ENCODE measurements around the gene MALT1.

The MALT1 gene

DNA sequence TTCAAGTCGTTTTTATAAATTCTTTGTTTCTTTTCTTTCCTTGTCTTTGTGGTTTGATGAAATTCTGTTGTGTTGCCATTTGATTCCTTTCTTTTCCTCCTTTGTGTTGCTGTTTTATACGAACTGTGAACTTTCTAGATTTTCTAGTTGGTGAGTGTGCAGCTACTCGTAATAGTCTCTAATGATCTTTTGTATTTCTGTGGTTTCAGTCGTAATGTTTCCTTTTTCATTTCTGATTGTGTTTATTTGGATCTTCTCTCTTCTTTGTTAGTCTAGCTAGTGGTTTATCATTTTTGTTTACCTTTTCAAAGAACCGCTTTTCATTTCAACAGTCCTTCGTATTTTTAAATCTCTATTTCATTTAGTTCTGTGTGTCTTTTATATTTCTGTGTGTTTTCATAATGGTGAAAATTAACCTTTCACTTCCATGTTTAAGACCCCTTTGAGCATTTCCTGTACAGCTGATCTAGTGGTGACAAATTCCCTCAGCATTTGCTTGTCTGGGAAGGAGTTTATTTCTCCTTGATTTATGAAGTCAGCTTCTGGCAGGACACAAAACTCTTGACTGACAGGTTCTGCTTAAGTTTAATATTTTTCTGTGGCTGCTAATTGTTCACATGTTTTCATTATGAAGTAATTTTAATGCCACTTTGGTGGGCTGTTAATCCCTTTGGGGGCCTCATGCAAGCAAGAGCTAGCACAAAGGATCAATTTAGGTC is 16.2 kb upstream of the MALT1 start:
- DNase-seq = no peak

DNA sequence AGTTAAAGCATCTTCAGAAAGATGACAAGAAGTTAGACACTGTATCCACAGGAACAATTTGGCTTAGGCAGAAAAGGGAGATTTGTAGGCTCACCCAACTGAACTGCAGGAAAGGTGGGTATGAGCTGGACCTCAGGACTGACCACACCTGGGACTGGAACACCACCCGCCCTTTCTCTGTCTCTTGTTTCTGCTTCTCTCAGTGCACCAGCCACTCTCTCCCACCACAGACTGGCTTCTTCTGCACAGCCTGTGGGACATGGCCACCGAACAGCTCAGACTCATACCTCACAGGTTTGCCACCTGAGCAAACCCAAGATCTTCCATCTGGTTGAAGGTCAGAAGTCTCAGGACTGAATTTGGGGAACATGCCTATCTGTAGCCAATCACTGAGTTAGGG is 14.2 kb upstream of the MALT1 start:
- DNase-seq = no peak

DNA sequence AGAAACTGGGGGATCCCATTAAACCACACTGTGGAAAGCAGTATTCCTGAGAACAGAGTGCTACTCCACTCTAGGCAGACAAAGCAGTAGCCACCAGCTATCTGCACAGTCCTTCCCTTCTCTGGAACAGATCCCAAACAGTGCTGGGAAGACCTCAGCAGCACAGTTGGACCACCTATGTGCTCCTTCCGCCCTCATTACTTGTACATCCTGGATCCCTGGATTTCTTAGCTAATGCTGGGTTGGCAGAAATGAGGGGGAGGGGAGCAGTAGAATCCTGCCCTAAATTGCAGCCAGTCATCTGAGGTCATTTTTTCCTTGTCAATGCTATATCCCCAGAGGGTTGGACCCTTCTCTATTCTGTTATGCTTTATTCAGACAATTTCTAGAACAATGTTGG is 13.8 kb upstream of the MALT1 start:
- DNase-seq = no peak

DNA sequence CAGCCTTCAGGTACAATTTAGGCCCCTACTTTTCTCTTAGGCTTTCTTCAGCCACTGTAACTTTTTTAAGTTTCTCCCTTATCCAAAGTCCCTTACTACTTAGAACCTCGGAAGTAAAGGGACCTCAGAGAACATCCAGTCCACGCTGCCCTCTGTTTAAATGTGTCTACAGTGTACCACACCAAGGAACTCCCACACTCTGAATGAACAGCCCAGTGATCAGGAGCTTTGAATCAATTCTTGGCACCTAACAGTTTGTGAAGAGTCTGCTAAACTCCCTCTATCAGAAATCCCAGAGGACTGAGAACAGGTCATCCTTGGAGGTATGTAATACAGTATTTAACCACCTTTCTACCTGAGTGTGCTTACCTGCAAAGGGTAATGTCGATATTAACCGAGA is 11.6 kb upstream of the MALT1 start:
- no peak for DNase-seq

DNA sequence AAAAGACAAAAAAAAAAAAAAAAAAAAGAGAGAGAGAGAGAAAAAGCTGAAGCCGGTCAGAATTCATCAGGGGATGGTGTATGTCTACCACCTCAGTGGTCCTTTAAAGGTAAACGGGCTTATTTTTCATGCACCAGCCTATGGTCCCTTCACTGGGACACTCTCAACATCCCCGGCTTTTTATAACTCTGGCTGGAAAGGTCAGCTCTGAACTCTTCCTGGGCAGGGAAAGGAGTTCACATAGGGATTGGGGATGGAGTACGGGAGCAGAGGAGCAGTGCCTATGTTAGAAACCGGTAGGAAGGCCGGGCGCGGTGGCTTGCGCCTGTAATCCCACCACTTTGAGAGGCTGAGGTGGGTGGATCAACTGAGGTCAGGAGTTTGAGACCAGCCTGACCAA is 10.3 kb upstream of the MALT1 start:
- DNase-seq = no peak

DNA sequence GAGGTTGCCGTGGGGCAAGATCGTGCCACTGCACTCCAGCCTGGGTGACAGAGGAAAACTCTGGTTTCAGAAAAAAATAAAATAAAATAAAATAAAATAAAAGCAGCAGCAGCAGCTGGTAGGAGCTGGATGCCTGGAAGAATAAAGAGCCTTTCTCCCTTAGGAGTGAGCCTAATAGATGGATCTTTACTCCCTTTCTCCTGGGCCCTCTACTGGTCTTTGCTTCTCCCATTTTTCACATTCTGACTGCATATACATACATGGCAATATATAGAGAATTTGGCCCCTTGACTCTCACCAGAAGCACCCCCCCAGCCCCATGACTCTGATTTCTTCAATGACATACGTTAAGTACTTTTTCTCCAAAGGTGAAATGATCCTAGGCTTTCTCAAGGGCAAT is 9.8 kb upstream of the MALT1 start:
- DNase-seq = no peak

DNA sequence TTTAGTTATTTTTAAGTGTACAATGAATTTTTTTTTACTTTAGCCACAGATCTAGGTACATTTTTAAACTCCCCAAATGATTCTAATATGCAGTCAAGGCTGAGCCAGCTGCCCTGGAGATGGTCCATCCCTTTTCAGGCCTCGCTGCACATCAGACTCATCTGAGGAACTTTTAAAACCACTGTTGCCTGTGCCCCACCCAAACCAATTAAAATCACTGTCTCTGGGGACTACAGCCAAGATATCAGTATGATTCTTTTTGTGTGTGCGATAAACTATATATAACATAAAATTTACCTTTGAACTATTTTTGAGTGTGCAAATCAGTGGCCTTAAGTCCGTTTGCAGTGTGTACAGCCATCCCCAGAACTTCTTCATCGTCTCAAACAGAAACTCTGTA is 9.1 kb upstream of the MALT1 start:
- no peak for DNase-seq

DNA sequence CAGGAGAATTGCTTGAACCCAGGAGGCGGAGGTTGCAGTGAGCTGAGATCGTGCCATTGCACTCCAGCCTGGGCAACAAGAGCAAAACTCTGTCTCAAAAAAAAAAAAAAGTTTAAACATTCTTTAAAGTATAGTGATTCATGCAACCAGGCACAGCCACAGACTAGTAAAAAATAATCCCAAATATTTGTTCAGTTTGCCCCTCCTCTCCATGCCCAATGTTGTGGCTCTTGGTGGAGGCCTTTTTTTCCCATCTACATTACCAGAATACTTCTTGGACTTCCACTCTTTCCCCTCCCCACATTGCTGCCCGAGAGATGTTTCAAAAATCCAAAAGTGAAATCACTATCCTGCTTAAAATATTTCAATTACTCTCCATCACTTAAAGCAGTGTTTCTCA is 5.1 kb upstream of the MALT1 start:
- no peak for DNase-seq

DNA sequence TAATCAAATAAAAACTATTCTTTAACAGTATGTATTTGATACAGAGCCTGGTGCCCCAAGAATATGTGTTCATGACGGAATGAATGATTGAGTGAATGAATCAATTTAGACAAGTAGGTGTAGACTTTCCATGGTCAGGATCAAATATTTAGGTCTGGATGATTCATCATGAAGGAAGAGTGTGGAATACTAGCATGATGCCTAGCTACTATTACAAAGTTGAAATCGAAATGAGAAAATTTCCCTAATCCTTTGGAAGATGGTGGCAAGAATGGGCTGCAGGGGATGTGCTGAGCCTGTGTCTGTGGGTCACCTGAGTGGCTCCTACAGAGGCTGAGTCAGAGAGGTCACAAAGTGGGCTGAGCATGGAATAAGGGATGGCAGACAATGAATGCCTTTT is 3.1 kb upstream of the MALT1 start:
- DNase-seq = no peak

DNA sequence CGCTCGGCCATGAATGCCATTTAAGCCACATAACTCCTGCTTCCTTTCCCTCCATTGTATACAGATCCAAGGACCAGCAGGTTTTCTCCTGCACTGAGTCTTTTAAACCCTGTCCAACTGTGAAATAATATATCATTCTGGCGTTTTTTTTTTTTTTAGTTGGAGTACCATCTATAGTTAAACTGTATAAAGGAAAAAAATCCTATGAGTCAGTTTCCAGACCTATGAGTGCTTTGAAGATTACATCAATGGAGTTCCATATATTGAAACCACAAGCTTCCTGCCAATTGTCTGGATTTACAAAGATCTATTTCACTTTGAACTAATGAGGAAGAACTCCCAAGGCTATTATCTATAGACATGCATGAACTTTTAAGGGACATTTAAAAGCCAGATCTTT is 2.4 kb upstream of the MALT1 start:
- DNase-seq = no peak

DNA sequence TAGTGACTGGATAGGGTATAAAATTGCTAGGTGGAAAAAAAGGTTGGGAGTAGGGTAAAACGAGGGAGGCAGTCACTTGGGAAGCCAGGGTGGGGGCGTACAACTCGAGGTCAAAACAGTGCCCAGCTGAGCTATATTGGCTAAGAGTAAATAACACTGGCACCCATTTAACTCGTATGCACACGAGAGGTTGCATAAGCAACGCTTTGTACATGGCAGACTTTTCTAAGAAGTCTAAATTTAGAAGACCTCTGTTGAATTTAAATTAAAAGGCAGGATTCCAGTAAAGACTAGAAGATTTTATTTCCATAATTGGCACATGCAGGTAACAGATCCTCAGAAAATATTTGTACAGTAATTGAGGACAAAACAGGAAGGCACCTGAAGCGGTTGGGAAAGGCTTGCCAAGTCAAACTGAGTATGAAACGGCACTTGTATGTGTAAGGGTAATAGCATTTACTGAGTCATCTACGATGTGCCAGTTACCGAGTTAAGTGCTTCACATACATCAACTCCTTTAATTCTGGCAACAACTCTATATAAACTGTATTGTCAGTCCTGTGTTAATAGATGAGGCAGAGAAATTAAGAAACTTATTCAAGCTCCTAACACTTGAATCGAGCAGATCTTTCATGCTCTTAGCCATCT is 1.4 kb upstream of the MALT1 start:
- DNase-seq = no peak

DNA sequence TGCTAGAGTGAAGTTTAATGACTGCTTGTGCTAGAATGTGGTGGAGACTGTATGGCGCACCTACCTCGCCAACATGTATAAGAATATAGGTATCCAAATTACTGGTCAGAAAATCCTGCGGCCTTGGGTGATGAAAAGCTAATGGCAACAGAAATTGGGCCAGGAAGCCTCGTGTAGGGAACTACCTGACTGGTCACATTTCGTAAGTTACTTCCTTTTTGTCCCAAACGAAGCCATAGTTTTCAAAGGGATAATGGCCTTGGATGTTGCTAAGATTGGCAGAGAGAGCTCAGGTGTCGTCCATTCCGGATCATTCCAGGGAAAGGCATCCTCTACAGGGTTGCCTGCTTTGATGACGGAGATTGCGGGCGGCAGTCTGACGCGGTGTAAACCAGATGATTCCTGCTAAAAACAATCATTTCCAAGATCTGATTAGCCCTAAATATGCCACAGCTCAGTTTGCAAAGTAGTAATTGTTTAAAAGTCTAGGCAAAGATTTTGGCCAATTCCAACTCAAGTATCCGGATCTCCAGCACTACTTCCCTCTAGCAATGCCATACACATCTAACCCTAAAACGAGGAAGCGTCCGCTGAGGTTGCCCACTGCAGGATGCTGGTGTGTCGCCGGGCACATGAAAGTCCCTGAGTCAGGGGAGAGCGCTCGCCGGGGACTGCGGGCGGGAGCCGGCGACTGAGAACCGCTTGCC is 708 bp upstream of the MALT1 start:
- DNase-seq = no peak

DNA sequence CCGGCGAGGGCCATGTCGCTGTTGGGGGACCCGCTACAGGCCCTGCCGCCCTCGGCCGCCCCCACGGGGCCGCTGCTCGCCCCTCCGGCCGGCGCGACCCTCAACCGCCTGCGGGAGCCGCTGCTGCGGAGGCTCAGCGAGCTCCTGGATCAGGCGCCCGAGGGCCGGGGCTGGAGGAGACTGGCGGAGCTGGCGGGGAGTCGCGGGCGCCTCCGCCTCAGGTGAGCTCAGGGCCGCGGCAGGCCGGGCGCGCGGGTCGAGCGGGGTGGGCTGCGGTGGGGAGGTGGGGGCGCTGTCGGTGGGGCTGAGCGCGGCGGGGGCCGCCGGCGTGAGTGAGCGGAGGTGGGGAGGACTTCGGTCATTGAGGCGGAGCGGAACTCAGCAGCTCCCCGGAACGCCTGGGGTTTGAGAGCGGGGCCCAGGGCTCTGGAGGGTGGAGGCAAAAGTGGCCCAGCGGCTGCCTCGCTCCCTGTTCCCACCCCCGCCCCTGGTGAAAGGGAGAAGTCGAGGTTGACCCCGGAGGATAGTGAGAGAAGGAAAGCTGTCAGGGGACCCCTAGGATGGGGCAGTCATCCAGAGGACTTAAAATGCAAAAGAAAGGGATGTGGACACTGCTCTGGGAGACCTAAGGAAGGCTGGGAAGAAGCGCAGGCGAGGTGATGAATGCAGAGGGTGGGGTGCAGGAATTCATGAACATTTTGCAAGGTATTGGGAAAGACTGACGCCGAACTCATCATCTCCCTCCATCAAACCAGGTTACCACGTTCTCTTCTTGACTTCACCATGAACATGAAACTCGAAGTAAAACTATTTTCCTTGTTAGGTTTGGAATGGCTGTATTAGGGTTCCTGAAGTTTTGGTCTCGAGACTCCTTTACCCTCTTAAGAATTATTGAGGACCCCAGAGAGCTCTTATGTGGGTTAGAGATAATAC is 633 bp downstream of the MALT1 start:
- peak in 1 of 2 donors; percentile 37 for DNase-seq

DNA sequence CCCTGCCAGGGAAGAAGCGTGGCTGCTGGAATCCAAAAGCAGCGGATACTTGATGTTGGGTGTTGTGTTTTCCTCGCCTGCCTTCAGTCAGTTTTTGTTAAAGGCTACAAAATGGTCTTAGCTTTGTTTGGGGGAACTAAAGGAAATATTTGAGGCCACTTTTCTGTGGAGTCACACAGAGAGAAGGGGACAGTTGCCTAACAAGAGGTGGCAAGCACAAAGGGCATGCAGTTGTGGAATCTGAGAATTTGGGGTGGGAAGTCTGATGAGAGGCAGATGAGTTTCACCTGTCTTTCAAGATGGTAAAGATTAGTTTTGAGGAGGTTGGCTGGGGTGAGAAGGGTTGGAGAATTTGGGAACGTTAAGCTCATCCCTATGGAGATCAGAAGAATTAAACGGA is 2.9 kb downstream of the MALT1 start:
- DNase-seq = no peak

DNA sequence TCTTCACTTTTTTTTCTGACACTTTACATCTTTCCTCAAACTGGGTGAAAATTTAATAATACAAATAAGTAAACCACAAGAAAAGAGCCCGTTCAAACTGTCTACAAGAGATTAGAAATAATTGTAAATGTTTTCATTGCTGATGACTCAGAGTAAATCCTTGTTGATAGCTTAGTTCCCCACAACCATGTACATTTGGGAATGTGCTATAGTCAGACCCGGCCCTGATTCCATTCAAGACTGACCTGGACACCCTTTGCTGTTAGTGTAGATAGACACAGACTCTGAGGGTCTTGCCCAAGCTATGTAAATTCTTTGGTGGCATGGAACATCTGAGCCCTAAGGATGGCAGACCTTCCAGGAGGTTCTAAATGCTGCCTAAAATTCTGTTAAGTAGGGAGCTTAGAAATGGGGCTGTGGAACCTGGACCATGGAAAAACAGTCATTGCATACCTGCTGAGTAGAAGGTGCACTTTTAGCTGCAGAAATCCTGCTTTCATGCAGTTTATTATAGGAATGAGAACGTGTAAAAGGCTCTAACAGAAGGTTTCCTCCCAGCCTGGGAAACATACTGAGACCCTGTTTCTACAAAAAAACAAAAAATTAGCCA is 3.7 kb downstream of the MALT1 start:
- DNase-seq = no peak

DNA sequence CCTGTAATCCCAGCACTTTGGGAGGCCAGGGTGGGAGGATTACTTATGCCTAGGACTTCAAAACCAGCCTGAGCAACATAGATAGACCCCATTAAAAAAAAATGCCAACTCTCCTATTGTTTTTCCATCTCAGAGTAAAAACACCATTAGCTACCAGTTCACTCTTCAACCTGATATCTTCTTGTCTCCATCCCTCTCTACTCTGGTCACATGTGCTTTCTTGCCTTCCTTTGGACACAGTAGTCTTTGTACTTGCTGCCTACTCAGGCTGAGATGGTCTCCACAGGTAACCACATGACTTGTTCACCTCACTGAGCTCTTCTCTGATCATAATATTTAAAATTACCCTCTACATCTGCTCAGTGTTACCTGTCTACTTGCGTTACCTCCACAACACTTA is 5.0 kb downstream of the MALT1 start:
- no peak for DNase-seq

DNA sequence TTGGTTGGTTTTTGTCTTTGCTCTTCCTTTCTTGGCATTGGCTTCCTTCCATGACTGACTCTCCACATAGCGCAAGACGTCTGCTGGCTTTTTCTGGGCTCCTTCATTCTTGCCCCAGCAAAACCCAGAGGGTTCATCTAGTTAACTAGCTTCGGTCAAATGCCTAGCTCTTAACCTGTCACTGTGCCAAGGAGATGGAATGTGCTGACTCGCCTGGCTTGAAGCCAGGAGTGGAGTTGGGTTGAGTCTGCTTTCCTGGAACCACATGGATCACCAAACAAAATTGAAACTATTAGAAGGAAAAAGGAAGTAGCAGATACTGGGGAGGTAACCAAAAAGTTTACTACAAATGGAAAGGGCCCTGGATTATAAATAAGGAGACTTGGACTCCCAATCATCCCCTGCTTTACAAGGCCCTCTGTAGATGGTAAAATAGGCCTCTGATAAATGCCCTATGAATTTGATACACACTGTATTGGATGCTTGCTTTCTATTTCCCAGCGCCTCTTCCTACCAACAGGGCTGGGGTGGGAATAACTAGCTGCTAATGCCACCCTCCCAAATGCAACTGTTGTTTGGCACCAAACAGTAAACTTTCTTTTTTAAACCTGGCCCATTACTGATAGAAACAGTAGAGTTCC is 11.3 kb downstream of the MALT1 start:
- DNase-seq = no peak

DNA sequence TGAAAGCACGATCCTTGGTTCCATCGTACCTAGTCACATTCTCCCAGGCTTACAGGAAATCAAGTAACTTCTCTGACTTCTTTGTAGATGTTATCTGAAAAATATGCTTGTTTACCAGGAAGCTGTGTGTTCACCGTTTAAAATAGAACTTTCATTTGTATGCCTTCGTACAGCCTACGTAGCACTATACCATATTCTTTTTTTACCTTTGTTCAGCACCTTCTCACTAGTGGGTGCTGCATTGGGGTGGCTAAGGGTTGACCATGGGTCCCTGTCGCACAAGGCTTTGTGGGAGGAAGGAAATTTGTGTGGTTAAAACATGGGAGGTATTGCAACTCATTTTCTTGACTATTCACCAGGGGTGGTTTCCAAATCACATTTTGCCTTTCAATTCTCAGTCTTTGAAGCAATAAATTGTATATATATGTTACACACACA is 16.6 kb downstream of the MALT1 start:
- DNase-seq = no peak

DNA sequence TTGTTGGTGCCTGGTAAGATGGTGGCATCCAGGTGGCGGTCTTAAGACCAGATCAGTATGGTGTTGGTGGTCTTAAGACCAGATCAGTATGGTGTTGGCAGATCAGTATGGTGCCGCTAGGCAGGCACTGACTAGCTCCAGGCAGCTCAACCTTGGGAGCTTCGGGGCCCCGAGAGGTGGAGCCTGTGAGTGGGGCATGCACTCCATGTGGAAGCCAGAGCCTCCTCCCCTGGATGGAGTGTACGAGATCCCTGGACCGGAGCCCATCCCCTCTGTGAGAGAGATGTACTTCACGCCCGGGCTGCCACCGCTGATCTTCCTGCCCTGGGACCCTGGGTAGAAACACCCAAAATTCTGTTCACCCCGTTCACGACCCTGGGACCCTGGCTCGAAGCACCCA is 19.0 kb downstream of the MALT1 start:
- no peak for DNase-seq

DNA sequence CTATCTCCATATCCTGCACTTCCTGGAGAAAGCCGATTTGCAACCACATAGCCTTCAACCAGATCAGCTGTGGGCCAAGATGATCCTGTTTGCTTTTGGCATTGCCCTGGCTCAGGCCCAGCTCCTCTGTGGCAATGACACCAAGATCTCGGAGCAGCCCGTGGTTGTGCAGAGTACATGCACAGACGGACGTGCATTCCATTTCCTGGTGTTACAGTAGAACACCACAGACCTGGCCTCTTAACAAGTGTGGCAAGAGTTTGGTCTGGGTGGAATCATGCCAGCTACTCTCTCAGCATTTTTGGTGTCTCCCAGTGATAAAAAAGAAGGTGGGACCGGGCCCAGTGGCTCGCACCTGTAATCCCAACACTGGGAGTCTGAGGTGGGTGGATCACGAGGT is 20.0 kb downstream of the MALT1 start:
- no peak for DNase-seq

DNA sequence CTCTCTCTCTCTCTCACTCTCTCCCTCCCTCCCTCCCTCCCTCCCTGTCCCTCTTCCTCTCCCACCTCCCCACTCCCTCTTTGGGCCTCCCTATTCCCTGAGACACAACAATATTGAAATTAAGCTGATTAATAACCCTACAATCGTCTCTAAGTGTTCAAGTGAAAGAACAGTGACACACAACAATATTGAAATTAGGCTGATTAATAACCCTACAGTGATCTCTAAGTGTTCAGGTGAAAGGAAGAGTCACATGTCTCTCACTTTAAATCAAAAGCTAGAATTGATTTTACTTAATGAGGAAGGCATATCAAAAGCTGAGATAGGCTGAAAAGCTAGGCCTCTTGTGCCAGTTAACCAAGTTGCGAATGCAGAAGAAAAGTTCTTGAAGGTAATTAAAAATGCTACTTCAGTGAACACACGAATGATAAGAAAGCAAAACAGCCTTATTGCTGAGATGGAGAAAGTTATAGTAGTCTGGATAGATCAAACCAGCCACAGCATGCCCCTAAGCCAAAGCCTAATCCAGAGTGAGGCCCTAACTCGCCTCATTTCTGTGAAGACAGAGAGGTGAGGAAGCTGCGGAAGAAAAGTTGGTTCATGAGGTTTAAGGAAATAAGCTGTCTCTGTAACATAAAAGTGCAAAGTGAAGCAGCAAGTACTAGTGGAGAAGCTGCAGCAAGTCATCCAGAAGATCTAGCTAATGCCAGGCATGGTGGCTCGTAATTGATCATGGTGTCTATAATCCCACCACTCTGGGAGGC is 21.3 kb downstream of the MALT1 start:
- DNase-seq = no peak

Data from stimulated activated CD4-positive, alpha-beta T cell treated with anti-CD3 and anti-CD28 coated beads, Interleukin-2, amount 100 ng/mL, for 48 hours (primary cell).